ENCODE results near the gene MEF2A.

The MEF2A gene

DNA sequence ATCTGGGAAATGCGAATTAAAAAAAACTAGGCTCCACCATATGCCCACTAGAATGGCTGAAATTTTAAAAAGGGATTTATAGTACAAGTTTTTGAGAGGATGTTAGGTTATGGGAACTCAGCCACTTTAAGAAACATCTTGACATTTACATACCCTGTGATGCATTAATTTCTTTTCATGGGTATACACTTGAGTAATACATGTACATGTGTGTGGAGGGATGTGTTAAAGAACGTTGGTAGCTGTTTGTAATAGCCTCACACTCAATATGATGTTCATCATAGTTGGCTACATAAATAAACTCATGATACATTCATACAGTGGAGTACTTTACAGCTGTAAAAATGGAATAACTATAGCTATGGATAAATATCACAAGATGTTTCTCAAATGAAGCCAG lies 40.9 kb downstream of the MEF2A start:
- DNase-seq: no peak

- DNase-seq: no peak
Observed at GRCh38 chr15:99613481-99613880, 47.7 kb downstream of the MEF2A start.

DNA sequence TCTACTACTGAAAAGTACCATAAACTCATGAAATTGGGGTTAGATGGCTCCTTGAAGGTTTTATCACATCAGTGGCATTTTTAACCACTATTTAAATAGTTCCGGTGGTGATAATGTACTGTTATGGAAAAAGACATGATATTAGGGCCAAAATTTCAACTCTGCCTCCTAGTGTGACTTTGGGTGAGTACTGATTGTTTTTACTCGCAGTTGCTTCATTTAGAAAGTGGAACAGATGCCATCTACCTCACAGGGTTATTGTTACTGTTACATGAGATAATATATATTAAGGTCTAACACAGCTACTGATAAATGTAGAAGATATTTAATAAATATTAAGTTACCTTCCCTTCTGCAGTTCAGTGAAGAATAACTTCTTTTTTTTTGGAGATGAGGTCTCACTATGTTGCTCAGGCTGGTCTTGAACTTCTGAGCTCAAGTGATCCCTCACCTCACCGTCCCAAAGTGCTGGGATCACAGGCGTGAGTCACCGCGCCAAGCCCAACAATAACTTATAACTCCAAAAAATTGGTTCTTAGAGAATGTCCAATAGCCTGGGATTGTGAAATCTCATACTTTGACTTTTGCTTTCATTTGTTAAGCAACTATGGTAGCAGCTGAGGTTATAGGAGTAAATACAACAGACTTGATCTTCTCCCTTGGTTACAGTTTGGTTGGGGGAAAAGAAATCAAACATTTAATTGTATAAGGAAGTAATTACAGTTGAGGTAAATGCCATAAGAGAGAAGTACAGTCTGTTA lies 48.3 kb downstream of the MEF2A start:
- no peak for DNase-seq

GRCh38 chr15:99614749-99615288 lies 49.0 kb downstream of the MEF2A start:
- no peak for DNase-seq

DNA sequence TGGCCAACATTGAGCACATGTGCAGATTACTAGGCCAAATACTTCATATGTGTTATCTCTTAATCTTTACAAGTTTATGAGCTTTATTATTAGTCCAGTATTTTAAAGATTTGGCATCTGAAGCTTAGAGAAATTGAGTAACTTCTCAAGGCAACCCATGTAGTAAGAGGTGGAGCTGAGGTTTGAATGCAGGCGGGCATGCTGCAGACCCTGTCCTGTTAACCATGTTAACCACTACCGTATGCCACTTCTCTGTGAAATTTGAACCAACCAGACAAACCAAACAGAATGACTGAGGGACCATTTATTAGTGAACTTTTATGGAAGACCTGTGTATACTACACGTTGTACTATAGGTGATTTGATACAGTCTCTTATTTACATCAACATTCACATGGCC lies 49.7 kb downstream of the MEF2A start:
- DNase-seq: no peak

GRCh38 chr15:99616129-99616528 lies 50.3 kb downstream of the MEF2A start:
- DNase-seq: no peak

DNA sequence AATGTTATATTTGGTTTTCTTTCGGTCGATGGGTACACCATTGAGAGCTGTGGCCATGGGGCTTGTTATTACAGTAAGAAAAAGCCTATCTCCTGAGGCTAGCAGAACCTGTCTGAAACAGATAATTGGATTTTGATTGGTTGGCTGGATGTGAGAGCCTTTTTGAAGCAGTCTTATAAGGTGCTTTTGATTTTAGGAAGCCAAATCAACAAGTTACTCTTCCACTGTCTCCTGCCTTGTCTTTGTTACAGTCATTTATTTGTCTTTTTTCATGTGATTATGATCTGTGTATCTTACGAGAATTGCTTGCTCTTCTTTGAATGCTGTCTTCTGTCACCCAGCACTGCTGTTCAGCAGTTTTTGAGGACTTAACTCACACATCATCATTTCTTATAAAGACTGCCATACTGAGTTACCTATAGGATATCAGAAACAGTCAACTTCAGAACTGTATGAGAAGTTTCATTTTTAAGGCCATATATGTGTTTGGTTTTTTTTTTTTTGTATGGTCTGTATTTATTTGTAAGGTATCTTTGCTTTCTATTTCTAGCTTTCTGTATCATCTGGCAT lies 51.1 kb downstream of the MEF2A start:
- DNase-seq: no peak

DNA sequence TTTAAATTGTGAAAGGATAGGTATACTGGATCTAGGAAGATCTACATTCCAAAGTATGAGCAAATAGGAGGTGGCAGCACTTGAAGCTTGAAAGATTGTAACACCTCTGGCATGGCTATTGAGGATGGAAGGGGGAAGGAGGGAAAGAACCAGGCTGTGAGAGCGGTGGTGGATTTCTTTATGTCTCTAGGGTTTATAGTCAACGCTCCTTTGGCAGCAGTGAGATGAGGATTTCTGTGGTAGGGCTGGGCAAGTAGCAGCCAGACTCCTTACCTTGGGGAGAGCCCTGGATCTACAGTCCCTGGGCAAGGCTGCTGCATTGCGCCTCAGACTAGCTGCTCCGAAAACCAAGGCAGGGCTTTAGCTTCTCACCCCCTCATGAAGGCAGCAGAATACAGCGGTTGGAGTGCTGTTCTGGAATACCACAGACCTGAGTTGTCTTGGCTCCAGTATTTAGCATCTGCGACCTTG lies 53.2 kb downstream of the MEF2A start:
- DNase-seq: no peak

DNA sequence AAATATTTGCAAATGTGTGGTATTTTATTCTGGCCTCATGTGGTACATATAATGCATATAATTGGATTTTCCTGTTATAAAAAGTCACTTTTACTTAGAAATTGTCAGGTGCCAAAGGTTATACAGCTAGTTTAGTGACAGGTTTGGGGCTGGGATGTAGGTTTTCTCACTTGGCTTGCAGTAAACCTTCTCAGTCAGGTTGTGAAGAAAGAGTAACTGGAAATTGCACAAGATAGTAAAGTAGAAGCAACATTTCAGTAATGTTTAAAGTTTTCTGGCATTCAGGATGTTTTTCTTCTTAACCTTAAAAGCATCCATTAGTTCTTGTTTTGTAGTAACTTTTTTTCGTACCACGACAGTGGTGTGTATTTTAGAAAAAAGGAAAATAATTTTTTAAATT lies 53.9 kb downstream of the MEF2A start:
- DNase-seq: no peak

GRCh38 chr15:99620178-99620577 lies 54.4 kb downstream of the MEF2A start:
- no peak for DNase-seq

- DNase-seq: no peak
Observed at GRCh38 chr15:99621767-99622166, 56.0 kb downstream of the MEF2A start.

GRCh38 chr15:99628374-99629001 lies 62.7 kb downstream of the MEF2A start:
- DNase-seq: no peak

DNA sequence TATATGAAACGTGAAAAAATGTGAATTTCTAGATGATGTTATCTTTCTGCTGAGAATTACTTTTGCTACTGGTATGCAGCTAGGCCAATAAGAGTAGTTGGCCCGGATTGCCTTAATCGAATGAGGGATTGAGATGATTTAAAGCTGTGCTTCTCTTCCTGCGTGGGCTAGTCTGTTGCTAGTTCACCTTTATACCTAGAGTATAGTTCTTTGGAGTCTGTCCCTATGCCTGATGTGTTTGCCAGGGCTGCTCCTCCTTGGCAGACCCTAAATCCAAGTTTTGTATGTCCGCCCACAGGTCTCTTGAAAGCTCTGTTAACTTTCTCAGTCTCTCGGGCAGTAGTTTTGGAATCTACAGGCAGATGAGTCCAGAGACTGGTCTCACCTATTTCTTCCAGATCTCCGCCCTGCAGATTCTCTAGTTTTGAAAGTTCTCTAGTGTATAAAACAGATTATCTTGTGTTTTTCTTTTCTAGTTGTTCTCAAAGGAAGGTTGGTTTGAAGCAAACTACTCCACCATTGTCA lies 64.9 kb downstream of the MEF2A start:
- DNase-seq: no peak

DNA sequence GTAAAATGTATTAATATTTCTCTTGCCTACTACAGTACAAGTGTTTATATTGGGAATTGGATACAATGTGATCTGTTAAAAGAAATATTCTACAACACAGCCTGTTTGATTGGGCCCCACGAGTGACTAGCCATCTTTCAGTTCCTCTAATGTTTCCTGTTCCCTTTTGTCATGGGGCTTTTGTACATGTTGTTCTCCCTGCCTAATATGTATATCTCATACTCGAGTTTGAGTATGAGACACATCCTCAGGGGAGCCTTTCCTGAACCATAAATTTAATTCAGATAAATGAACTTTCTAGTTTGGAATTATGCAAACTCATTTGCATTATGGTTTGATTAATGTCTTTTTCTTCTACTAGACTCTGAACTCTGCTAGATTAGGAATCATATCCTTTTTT lies 65.5 kb downstream of the MEF2A start:
- DNase-seq: no peak

- no peak for DNase-seq
Observed at GRCh38 chr15:99632521-99632920, 66.7 kb downstream of the MEF2A start.

DNA sequence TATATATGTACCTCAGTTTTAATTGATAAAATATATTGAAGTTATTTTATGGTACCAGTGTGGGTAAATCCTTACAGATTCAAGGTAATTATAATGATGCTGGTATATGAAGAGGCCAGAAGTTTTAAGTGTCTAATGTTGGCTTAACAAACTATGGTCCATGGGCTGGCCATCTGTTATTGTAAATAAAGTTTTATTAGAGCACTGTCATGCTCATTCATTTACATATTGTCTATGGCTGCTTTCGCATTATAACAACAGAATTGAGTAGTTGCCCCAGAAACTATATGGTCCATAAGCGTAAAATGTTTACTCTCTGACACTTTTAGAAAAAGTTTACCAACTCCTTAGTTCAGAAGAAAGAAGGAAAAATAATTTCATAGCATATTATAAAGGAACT lies 67.9 kb downstream of the MEF2A start:
- DNase-seq: no peak

- no peak for DNase-seq
Observed at GRCh38 chr15:99634576-99634975, 68.8 kb downstream of the MEF2A start.

- no peak for DNase-seq
Observed at GRCh38 chr15:99635145-99635544, 69.4 kb downstream of the MEF2A start.

- DNase-seq: no peak
Observed at GRCh38 chr15:99635794-99636193, 70.0 kb downstream of the MEF2A start.

GRCh38 chr15:99644913-99645542 lies 79.2 kb downstream of the MEF2A start:
- no peak for DNase-seq

GRCh38 chr15:99645543-99645935 lies 79.8 kb downstream of the MEF2A start:
- no peak for DNase-seq

DNA sequence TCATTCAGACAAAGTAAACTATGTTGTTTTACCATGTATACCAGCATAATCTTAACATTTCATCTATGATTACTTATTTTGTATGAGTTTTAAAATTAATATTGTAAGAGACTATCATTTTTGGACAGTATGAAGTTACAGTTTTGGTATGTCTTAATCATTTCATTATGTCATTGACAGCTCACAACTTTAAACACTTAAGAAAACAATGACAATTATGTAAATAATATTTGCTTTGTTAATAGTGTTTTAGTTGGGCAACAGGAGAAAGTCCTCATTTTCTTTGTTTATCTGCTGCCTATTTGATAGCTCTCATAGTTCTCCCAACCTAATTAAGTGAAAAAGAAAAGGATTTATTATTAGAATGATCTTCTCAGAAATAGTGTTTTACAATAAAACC lies 80.2 kb downstream of the MEF2A start:
- no peak for DNase-seq
